ENCODE measurements around the gene RPP25L. TPM values are rescaled to one million over a fixed set of nuclear protein-coding genes. Genes with fewer than 3 reads are reported as not detected.

Gene RPP25L
- total RNA-seq, 1 experiment from 2014 or later = 24.5 TPM

DNA sequence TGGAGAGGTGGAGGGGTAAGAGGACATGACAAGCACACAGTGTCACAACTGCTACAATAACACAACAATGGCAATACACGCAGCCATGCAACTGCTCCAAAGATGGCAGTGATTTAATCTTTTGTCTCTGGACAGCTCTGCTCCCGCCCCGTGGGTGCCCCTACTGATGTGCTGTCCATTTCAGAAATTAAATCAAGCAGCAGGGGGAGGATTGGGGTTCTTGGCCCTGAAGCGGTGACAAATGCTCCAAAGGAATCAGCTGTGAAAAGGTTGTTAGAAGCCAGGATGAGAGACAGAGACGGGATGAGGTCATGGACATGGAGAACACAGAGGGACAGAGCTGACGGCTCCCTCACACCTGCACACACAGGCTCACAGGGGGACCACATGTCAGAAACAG lies 44.9 kb downstream of the RPP25L start (continued):
- TF ChIP-seq, protein P1, sequence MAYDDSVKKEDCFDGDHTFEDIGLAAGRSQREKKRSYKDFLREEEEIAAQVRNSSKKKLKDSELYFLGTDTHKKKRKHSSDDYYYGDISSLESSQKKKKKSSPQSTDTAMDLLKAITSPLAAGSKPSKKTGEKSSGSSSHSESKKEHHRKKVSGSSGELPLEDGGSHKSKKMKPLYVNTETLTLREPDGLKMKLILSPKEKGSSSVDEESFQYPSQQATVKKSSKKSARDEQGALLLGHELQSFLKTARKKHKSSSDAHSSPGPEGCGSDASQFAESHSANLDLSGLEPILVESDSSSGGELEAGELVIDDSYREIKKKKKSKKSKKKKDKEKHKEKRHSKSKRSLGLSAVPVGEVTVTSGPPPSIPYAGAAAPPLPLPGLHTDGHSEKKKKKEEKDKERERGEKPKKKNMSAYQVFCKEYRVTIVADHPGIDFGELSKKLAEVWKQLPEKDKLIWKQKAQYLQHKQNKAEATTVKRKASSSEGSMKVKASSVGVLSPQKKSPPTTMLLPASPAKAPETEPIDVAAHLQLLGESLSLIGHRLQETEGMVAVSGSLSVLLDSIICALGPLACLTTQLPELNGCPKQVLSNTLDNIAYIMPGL (CRISPR knock-in tag; IDR thresholded peaks at IDR 0.05) = no peak
- TF ChIP-seq E2F1 (CRISPR knock-in tag; IDR thresholded peaks at IDR 0.05) (no peak), NFE2L1 (CRISPR knock-in tag; IDR thresholded peaks at IDR 0.05) (no peak), ATF6 (CRISPR knock-in tag; IDR thresholded peaks at IDR 0.05) (no peak), FOXJ3 (CRISPR knock-in tag; IDR thresholded peaks at IDR 0.05; ENCODE audit: borderline replicate concordance) (no peak)
- TF ChIP-seq, protein P2, sequence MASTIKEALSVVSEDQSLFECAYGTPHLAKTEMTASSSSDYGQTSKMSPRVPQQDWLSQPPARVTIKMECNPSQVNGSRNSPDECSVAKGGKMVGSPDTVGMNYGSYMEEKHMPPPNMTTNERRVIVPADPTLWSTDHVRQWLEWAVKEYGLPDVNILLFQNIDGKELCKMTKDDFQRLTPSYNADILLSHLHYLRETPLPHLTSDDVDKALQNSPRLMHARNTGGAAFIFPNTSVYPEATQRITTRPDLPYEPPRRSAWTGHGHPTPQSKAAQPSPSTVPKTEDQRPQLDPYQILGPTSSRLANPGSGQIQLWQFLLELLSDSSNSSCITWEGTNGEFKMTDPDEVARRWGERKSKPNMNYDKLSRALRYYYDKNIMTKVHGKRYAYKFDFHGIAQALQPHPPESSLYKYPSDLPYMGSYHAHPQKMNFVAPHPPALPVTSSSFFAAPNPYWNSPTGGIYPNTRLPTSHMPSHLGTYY (CRISPR knock-in tag; IDR thresholded peaks at IDR 0.05) = no peak
- TF ChIP-seq, protein P3, sequence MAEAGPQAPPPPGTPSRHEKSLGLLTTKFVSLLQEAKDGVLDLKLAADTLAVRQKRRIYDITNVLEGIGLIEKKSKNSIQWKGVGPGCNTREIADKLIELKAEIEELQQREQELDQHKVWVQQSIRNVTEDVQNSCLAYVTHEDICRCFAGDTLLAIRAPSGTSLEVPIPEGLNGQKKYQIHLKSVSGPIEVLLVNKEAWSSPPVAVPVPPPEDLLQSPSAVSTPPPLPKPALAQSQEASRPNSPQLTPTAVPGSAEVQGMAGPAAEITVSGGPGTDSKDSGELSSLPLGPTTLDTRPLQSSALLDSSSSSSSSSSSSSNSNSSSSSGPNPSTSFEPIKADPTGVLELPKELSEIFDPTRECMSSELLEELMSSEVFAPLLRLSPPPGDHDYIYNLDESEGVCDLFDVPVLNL (CRISPR knock-in tag; IDR thresholded peaks at IDR 0.05; ENCODE audit: borderline replicate concordance, low read depth) = no peak

GRCh38 chr9:34566322-34566721 lies 45.6 kb downstream of the RPP25L start:
- H3K27ac Mint-ChIP-seq = no peak overlapping the region
- POLR2A ChIA-PET = no interaction called here
- CTCF ChIA-PET = interaction anchor here (0.8 to 4.1 kb wide), 4 partner anchors 12 to 45 kb away, joined by 3 to 31 read pairs (median 6); no protein-coding TSS in a partner anchor
- TF ChIP-seq GTF2I (CRISPR knock-in tag; conservative IDR thresholded peaks at IDR 0.05) (no peak), OVOL2 (CRISPR knock-in tag; IDR thresholded peaks at IDR 0.05; ENCODE audit: borderline replicate concordance) (no peak), SMAD3 (CRISPR knock-in tag; IDR thresholded peaks at IDR 0.05; ENCODE audit: borderline replicate concordance) (no peak), ZNF671 (CRISPR knock-in tag; IDR thresholded peaks at IDR 0.05) (no peak), ARID4B (CRISPR knock-in tag; IDR thresholded peaks at IDR 0.05; ENCODE audit: borderline replicate concordance) (no peak), SMAD4 (CRISPR knock-in tag; IDR thresholded peaks at IDR 0.05) (no peak), ZNF416 (CRISPR knock-in tag; IDR thresholded peaks at IDR 0.05) (no peak), CTCF (IDR thresholded peaks at IDR 0.05) (no peak), GABPB1 (CRISPR knock-in tag; IDR thresholded peaks at IDR 0.05) (no peak), NFATC4 (CRISPR knock-in tag; IDR thresholded peaks at IDR 0.05) (no peak)
- TF ChIP-seq, protein P4, sequence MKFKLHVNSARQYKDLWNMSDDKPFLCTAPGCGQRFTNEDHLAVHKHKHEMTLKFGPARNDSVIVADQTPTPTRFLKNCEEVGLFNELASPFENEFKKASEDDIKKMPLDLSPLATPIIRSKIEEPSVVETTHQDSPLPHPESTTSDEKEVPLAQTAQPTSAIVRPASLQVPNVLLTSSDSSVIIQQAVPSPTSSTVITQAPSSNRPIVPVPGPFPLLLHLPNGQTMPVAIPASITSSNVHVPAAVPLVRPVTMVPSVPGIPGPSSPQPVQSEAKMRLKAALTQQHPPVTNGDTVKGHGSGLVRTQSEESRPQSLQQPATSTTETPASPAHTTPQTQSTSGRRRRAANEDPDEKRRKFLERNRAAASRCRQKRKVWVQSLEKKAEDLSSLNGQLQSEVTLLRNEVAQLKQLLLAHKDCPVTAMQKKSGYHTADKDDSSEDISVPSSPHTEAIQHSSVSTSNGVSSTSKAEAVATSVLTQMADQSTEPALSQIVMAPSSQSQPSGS (CRISPR knock-in tag; IDR thresholded peaks at IDR 0.05; ENCODE audit: borderline replicate concordance, low read depth) = no peak
- TF ChIP-seq, protein P5, sequence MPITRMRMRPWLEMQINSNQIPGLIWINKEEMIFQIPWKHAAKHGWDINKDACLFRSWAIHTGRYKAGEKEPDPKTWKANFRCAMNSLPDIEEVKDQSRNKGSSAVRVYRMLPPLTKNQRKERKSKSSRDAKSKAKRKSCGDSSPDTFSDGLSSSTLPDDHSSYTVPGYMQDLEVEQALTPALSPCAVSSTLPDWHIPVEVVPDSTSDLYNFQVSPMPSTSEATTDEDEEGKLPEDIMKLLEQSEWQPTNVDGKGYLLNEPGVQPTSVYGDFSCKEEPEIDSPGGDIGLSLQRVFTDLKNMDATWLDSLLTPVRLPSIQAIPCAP (CRISPR knock-in tag; IDR thresholded peaks at IDR 0.05) = no peak
- TF ChIP-seq, protein P6, sequence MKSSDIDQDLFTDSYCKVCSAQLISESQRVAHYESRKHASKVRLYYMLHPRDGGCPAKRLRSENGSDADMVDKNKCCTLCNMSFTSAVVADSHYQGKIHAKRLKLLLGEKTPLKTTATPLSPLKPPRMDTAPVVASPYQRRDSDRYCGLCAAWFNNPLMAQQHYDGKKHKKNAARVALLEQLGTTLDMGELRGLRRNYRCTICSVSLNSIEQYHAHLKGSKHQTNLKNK (CRISPR knock-in tag; IDR thresholded peaks at IDR 0.05) = no peak

More at GRCh38 chr9:34566322-34566721, 45.6 kb downstream of the RPP25L start:
- no peaks in the 10 kb centered on the region for H3K36me3 Mint-ChIP-seq
- no peaks in the 10 kb centered on the region for H3K9me3 Mint-ChIP-seq
- DNase-seq (ENCODE audit: low spot score) (no peak), ATAC-seq (no peak)
- peaks cover 3% of the 10 kb centered on the region; the same call in 1 of the 2 replicates for H3K27me3 Mint-ChIP-seq (ENCODE audit: low read depth)
- no peak overlapping the region for H3K4me3 Mint-ChIP-seq
- H3K4me1 Mint-ChIP-seq = peaks cover 26% of the 10 kb centered on the region
